Measurements from ENCODE around the gene FAM13C. TPM values are rescaled to one million over a fixed set of nuclear protein-coding genes. Genes with fewer than 3 reads are reported as not detected.

FAM13C gene
- total RNA-seq, 1 experiment from 2014 or later: 0.18 TPM

- intact Hi-C loops (cut with micrococcal nuclease; ENCODE audit: unreplicated experiment): no loop called here
- Histone ChIP-seq H3K36me3 (ENCODE audit: control insufficient read depth, insufficient read depth, low read length) (no peaks in the 10 kb centered on the region), H3K27me3 (replicated peaks; ENCODE audit: control insufficient read depth, insufficient read depth, low read length) (no peaks in the 10 kb centered on the region), H3K4me3 (ENCODE audit: low read depth, low read length) (no peak overlapping the region), H3K9me3 (no peaks in the 10 kb centered on the region), H3K4me1 (no peaks in the 10 kb centered on the region)
- Mint-ChIP-seq H3K4me3 (ENCODE audit: unreplicated experiment) (no peak overlapping the region), H3K36me3 (ENCODE audit: insufficient read depth, unreplicated experiment) (no peaks in the 10 kb centered on the region), H3K27me3 (ENCODE audit: insufficient read depth, unreplicated experiment) (peaks cover 12% of the 10 kb centered on the region), H3K27ac (ENCODE audit: unreplicated experiment) (no peak overlapping the region), H3K4me1 (ENCODE audit: low read depth, unreplicated experiment) (no peaks in the 10 kb centered on the region), H3K9me3 (ENCODE audit: unreplicated experiment) (no peaks in the 10 kb centered on the region)
- DNase-seq: no peak
- CTCF ChIA-PET: interaction anchor here (0.6 kb wide), 2 partner anchors 18 to 321 kb away, joined by 3 to 4 read pairs; no protein-coding TSS in a partner anchor
- BruUV-seq (replicated peaks): no TSS peak
- POLR2A ChIA-PET: no interaction called here
- TF ChIP-seq CTCF (IDR thresholded peaks at IDR 0.05; ENCODE audit: insufficient read depth in 1 of 2, low read depth in 1 of 2, low read length in 1 of 2, severe bottlenecking in 1 of 2, unreplicated experiment in 1 of 2): no peak
These were observed 50.1 kb downstream of the FAM13C start for GRCh38 chr10:59312247-59312646.

- TF ChIP-seq CTCF (IDR thresholded peaks at IDR 0.05; ENCODE audit: insufficient read depth in 1 of 2, low read depth in 1 of 2, low read length in 1 of 2, severe bottlenecking in 1 of 2, unreplicated experiment in 1 of 2): no peak
- Histone ChIP-seq H3K27me3 (replicated peaks; ENCODE audit: control insufficient read depth, insufficient read depth, low read length) (no peaks in the 10 kb centered on the region), H3K9me3 (no peaks in the 10 kb centered on the region), H3K36me3 (ENCODE audit: control insufficient read depth, insufficient read depth, low read length) (no peaks in the 10 kb centered on the region), H3K4me1 (no peaks in the 10 kb centered on the region), H3K4me3 (ENCODE audit: low read depth, low read length) (no peak overlapping the region)
- CTCF ChIA-PET: no interaction called here
- no peaks in the 10 kb centered on the region for H3K36me3 Mint-ChIP-seq (ENCODE audit: insufficient read depth, unreplicated experiment)
- H3K4me1 Mint-ChIP-seq (ENCODE audit: low read depth, unreplicated experiment): no peaks in the 10 kb centered on the region
- BruUV-seq (replicated peaks): no TSS peak
- peaks cover 12% of the 10 kb centered on the region for H3K27me3 Mint-ChIP-seq (ENCODE audit: insufficient read depth, unreplicated experiment)
- POLR2A ChIA-PET: no interaction called here
- no peak for DNase-seq
- no peak overlapping the region for H3K27ac Mint-ChIP-seq (ENCODE audit: unreplicated experiment)
- intact Hi-C loops (cut with micrococcal nuclease; ENCODE audit: unreplicated experiment): no loop called here
- H3K9me3 Mint-ChIP-seq (ENCODE audit: unreplicated experiment): no peaks in the 10 kb centered on the region
- no peak overlapping the region for H3K4me3 Mint-ChIP-seq (ENCODE audit: unreplicated experiment)
These were observed 51.3 kb downstream of the FAM13C start for GRCh38 chr10:59311025-59311424.

GRCh38 chr10:59310324-59310914 lies 51.9 kb downstream of the FAM13C start:
- TF ChIP-seq CTCF (IDR thresholded peaks at IDR 0.05; ENCODE audit: insufficient read depth in 1 of 2, low read depth in 1 of 2, low read length in 1 of 2, severe bottlenecking in 1 of 2, unreplicated experiment in 1 of 2): no peak
- DNase-seq: no peak
- H3K9me3 ChIP-seq: no peaks in the 10 kb centered on the region
- H3K4me3 Mint-ChIP-seq (ENCODE audit: unreplicated experiment): no peak overlapping the region
- H3K9me3 Mint-ChIP-seq (ENCODE audit: unreplicated experiment): no peaks in the 10 kb centered on the region
- ChIA-PET CTCF (no interaction called here), POLR2A (no interaction called here)
- H3K4me3 ChIP-seq (ENCODE audit: low read depth, low read length): no peak overlapping the region
- H3K27me3 Mint-ChIP-seq (ENCODE audit: insufficient read depth, unreplicated experiment): peaks cover 12% of the 10 kb centered on the region
- H3K4me1 Mint-ChIP-seq (ENCODE audit: low read depth, unreplicated experiment): no peaks in the 10 kb centered on the region
- no peaks in the 10 kb centered on the region for H3K36me3 ChIP-seq (ENCODE audit: control insufficient read depth, insufficient read depth, low read length)
- H3K4me1 ChIP-seq: no peaks in the 10 kb centered on the region
- intact Hi-C loops (cut with micrococcal nuclease; ENCODE audit: unreplicated experiment): no loop called here
- no peak overlapping the region for H3K27ac Mint-ChIP-seq (ENCODE audit: unreplicated experiment)
- no TSS peak for BruUV-seq (replicated peaks)
- H3K27me3 ChIP-seq (replicated peaks; ENCODE audit: control insufficient read depth, insufficient read depth, low read length): no peaks in the 10 kb centered on the region
- no peaks in the 10 kb centered on the region for H3K36me3 Mint-ChIP-seq (ENCODE audit: insufficient read depth, unreplicated experiment)
